HepG2 (cell line): ENCODE results near the gene HDGFL2. TPM values are rescaled to one million over a fixed set of nuclear protein-coding genes. Genes with fewer than 3 reads are reported as not detected.

ENCODE experiments used
- ATAC-seq: fragments of 200-7000 bp; cut with Tn5 transposase; 3 replicates; pipeline ENCODE4 v1.9.1; 2020; ENCODE audit warnings: mild to moderate bottlenecking, moderate library complexity
- BruUV-seq: library from RNA; stranded (reverse); fragments of 400-500 nt; replicated peaks from 2 replicates; lab custom pipeline; 2021; lab: Mats Ljungman, UMichigan
- CTCF ChIA-PET: fragments of 300-600 bp; formaldehyde crosslinking; extraction: SDS; loops from one replicate; lab custom pipeline; 2021; ENCODE audit warnings: low total read pairs, inconsistent platforms, low intra/inter-chr PET ratio; lab: Yijun Ruan, JAX
- POLR2A ChIA-PET: fragments of 350-600 bp; sonication (Branson Sonifier 250); formaldehyde crosslinking; loops from one replicate; lab custom pipeline; 2020; ENCODE audit warnings: antibody characterized with exemption, inconsistent platforms; lab: Yijun Ruan, JAX
- DNase-seq: peaks from one replicate; pipeline ENCODE4 v3.0.0-alpha.2; 2015; ENCODE audit warnings: low spot score
- FAIRE-seq: peaks from 3 replicates; lab custom pipeline; 2011; peaks lifted over from hg19 to GRCh38; lab: Jason Lieb, UNC
- H2AFZ ChIP-seq: one replicate; pipeline ENCODE4 v1.6.1; 2011; ENCODE audit warnings: low read length, inconsistent platforms
- H3K27ac ChIP-seq: fragments of 300-600 bp; 3 replicates; pipeline ENCODE4 v1.8.0; 2011; ENCODE audit warnings: mixed run types, mild to moderate bottlenecking, mixed read lengths, low read length, inconsistent platforms; ENCODE audit not compliant: insufficient read depth; ENCODE audit errors: extremely low read length
- H3K27me3 ChIP-seq, 2 experiments: fragments of 200-600 bp in 1 of 2; 2 replicates in 1 of 2; 3 replicates in 1 of 2; pipeline versions ENCODE4 v1.6.0 to v1.8.0; 2011; ENCODE audit warnings: low read length in 2 of 2, mild to moderate bottlenecking in 2 of 2, moderate library complexity in 2 of 2, inconsistent platforms in 1 of 2; ENCODE audit not compliant: insufficient read depth in 2 of 2, control insufficient read depth in 1 of 2
- H3K36me3 ChIP-seq, 2 experiments: fragments of 200-600 bp in 1 of 2; replicated peaks in 1 of 2; 2 replicates in 1 of 2; 3 replicates in 1 of 2; pipeline versions ENCODE4 v1.5.1 to v1.8.0; 2011; ENCODE audit warnings: low read length in 2 of 2, inconsistent platforms in 1 of 2; ENCODE audit not compliant: insufficient read depth in 2 of 2, control insufficient read depth in 1 of 2
- H3K4me1 ChIP-seq: 2 replicates; pipeline ENCODE4 v1.5.1; 2012; ENCODE audit warnings: low read length, inconsistent platforms; ENCODE audit not compliant: insufficient read depth
- H3K4me2 ChIP-seq: 2 replicates; pipeline ENCODE4 v1.6.0; 2011; ENCODE audit warnings: low read depth, low read length, inconsistent platforms
- H3K4me3 ChIP-seq, 3 experiments: fragments of 200-600 bp in 1 of 3; sonication (generic), shearing (Covaris generic) in 1 of 3; replicated peaks in 1 of 3; 2 replicates each; pipeline ENCODE4 v1.5.1; 2011 to 2016; ENCODE audit warnings: low read length in 3 of 3, inconsistent platforms in 2 of 3, low read depth in 2 of 3, mild to moderate bottlenecking in 2 of 3, control low read depth in 1 of 3, mixed read lengths in 1 of 3; ENCODE audit not compliant: insufficient read depth in 1 of 3
- H3K79me2 ChIP-seq: one replicate; pipeline ENCODE4 v1.6.1; 2011; ENCODE audit warnings: low read length, inconsistent platforms; ENCODE audit not compliant: insufficient read depth
- H3K9ac ChIP-seq: 2 replicates; pipeline ENCODE4 v1.6.0; 2011; ENCODE audit warnings: mild to moderate bottlenecking, low read depth, low read length, inconsistent platforms; ENCODE audit not compliant: insufficient read depth
- H3K9me3 ChIP-seq: 2 replicates; pipeline ENCODE4 v1.5.1; 2012; ENCODE audit warnings: mild to moderate bottlenecking, low read length
- H4K20me1 ChIP-seq: 2 replicates; pipeline ENCODE4 v1.6.0; 2011; ENCODE audit warnings: inconsistent platforms, mild to moderate bottlenecking, low read length, moderate library complexity; ENCODE audit not compliant: insufficient read depth
- DNMT1 ChIP-seq: sonication (generic); formaldehyde crosslinking; IDR thresholded peaks from 2 replicates; pipeline ENCODE4 v1.5.1; 2020; ENCODE audit warnings: mild to moderate bottlenecking, missing genetic modification reagents
- HHEX ChIP-seq: IDR thresholded peaks from 2 replicates; pipeline ENCODE4 v1.6.1; 2016; ENCODE audit warnings: control low read depth
- MAF1 ChIP-seq: sonication (generic); formaldehyde crosslinking; IDR thresholded peaks from 2 replicates; pipeline ENCODE4 v1.5.0; 2020; ENCODE audit warnings: missing genetic modification reagents, borderline replicate concordance
- ZNF75D ChIP-seq: sonication (generic); formaldehyde crosslinking; IDR thresholded peaks from 2 replicates; pipeline ENCODE4 v1.8.1; 2023; ENCODE audit warnings: missing genetic modification reagents, mild to moderate bottlenecking, borderline replicate concordance
- ZNF768 ChIP-seq: sonication (generic); formaldehyde crosslinking; IDR thresholded peaks from 2 replicates; pipeline ENCODE4 v1.4.0; 2020; ENCODE audit warnings: missing genetic modification reagents
- WGBS: methylation state at CpG from one replicate; pipeline ENCODE4 v1.1.6; 2017; ENCODE audit warnings: low lambda C conversion rate; 5-methylcytosine and 5-hydroxymethylcytosine counted together
- in situ Hi-C: cut with HindIII; loops from 2 replicates; pipeline ENCODE4 v1.10.0; 2017; ENCODE audit warnings: low pct_unique_long_range_greater_than_20kb; ENCODE audit not compliant: extremely low pct_ligation_motif_present
- intact Hi-C: fragments of 100-400 bp; cut with micrococcal nuclease; formaldehyde crosslinking; loops from one replicate; pipeline ENCODE4 v1.10.0; 2022; ENCODE audit not compliant: unreplicated experiment
- polyA plus RNA-seq, 8 experiments: library from polyadenylated mRNA; depleted of rRNA in 3 of 8; stranded (reverse) in 7 of 8; unstranded in 1 of 8; fragments of >200 nt; fragmentation: Illumina TruSeq in 4 of 8; extraction: Trizol in 4 of 8; gene quantifications; 2 replicates each; pipeline versions ENCODE4 v1.2.1 to v1.2.3, GENCODE V29; 2011 to 2016; ENCODE audit warnings: low read depth in 4 of 8, missing spikeins in 1 of 8, mixed read lengths in 1 of 8; ENCODE audit not compliant: insufficient read depth in 1 of 8
- total RNA-seq, 5 experiments: library from RNA; depleted of rRNA; stranded (reverse); fragments of >200 nt; fragmentation: Illumina TruSeq; extraction: Trizol; gene quantifications; 2 replicates each; pipeline ENCODE4 v1.2.3, GENCODE V29; 2016; ENCODE audit warnings: low read depth in 1 of 5
- TF ChIP-seq, protein P1 (sequence below): sonication (generic); formaldehyde crosslinking; IDR thresholded peaks from 2 replicates; pipeline ENCODE4 v1.5.1; 2020; ENCODE audit warnings: mild to moderate bottlenecking, missing genetic modification reagents, moderate library complexity

Gene HDGFL2
- total and polyA plus RNA-seq, 2 of the 13 experiments (the other 11 are each of a cell fraction or from before 2014, with no cell fraction given) = 20.0 to 51.1 TPM

DNA sequence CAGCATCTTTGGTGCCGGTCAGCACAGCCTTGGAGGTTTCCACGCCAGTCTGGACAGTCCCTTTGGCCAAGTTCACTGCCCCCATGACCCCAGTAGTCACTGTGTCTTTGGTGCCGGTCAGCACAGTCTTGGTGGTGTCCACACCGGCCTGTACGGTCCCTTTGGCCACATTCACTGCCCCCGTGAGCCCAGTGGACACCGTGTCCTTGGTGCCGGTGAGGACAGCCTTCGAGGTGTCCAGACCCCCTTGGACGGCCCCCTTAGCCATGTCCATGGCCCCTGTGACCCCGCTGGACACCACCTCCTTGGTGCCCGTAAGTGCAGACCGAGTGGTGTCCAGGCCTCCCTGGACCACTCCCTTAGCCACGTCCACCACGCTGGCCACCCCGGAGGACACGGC is 41.2 kb downstream of the HDGFL2 start:
- no peak for TF ChIP-seq MAF1 (CRISPR knock-in tag)
- TF ChIP-seq, protein P1, sequence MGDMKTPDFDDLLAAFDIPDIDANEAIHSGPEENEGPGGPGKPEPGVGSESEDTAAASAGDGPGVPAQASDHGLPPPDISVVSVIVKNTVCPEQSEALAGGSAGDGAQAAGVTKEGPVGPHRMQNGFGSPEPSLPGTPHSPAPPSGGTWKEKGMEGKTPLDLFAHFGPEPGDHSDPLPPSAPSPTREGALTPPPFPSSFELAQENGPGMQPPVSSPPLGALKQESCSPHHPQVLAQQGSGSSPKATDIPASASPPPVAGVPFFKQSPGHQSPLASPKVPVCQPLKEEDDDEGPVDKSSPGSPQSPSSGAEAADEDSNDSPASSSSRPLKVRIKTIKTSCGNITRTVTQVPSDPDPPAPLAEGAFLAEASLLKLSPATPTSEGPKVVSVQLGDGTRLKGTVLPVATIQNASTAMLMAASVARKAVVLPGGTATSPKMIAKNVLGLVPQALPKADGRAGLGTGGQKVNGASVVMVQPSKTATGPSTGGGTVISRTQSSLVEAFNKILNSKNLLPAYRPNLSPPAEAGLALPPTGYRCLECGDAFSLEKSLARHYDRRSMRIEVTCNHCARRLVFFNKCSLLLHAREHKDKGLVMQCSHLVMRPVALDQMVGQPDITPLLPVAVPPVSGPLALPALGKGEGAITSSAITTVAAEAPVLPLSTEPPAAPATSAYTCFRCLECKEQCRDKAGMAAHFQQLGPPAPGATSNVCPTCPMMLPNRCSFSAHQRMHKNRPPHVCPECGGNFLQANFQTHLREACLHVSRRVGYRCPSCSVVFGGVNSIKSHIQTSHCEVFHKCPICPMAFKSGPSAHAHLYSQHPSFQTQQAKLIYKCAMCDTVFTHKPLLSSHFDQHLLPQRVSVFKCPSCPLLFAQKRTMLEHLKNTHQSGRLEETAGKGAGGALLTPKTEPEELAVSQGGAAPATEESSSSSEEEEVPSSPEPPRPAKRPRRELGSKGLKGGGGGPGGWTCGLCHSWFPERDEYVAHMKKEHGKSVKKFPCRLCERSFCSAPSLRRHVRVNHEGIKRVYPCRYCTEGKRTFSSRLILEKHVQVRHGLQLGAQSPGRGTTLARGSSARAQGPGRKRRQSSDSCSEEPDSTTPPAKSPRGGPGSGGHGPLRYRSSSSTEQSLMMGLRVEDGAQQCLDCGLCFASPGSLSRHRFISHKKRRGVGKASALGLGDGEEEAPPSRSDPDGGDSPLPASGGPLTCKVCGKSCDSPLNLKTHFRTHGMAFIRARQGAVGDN (CRISPR knock-in tag) = 0 out of 2 replicates have a peak, but pooled peaks have one; percentile 9
- TF ChIP-seq, all 625 proteins: peak for 1
- POLR2A ChIA-PET = no interaction called here
- Histone ChIP-seq H3K27me3 (no peaks in the 10 kb centered on the region), H3K9ac (no peak overlapping the region), H3K4me3 (no peak overlapping the region), H3K4me2 (no peak overlapping the region), H3K9me3 (no peaks in the 10 kb centered on the region), H4K20me1 (no peaks in the 10 kb centered on the region), H3K79me2 (no peaks in the 10 kb centered on the region), H2AFZ (no peak overlapping the region), H3K4me1 (peaks cover 15% of the 10 kb centered on the region), H3K27ac (no peak overlapping the region), H3K36me3 (no peaks in the 10 kb centered on the region)
- intact Hi-C loops (no loop called here), in situ Hi-C loops (no loop called here)
- DNase-seq = no peak
- CTCF ChIA-PET = no interaction called here
- ATAC-seq = no peak
- no TSS peak for BruUV-seq
- no peak for FAIRE-seq
- WGBS = 100% methylated on average over 6 of the region's 17 CpGs

DNA sequence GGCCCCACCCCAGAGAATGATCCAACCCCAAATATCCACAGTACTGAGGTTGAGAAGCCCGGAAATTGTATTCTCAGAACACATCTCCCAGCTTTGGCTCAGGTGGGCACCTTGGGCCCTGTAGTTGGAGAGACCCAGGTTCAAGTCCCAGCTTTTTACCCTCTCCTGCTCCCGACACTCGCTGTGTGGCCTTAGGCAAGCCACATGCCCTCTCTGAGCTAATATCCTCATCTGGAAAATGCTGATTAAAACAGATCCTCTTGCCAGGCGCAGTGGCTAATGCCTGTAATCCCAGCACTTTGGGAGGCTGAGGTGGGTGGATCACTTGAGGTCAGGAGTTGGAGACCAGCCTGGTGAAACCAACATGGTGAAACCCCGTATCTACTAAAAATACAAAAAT is 43.6 kb downstream of the HDGFL2 start:
- H3K36me3 ChIP-seq = no peaks in the 10 kb centered on the region
- H3K4me3 ChIP-seq = no peak overlapping the region
- H3K9ac ChIP-seq = no peak overlapping the region
- TF ChIP-seq ZNF768 (peak; percentile 96), HHEX (CRISPR knock-in tag) (no peak), DNMT1 (CRISPR knock-in tag) (no peak), ZNF75D (CRISPR knock-in tag) (no peak)
- DNase-seq (no peak), ATAC-seq (no peak), FAIRE-seq (no peak)
- no peaks in the 10 kb centered on the region for H3K27me3 ChIP-seq
- POLR2A ChIA-PET = no interaction called here
- no peak overlapping the region for H2AFZ ChIP-seq
- no peak overlapping the region for H3K4me2 ChIP-seq
- H4K20me1 ChIP-seq = no peaks in the 10 kb centered on the region
- WGBS = 99% methylated on average over 4 of the region's 5 CpGs
- H3K9me3 ChIP-seq = no peaks in the 10 kb centered on the region
- no TSS peak for BruUV-seq
- in situ Hi-C loops (no loop called here), intact Hi-C loops (no loop called here)
- H3K4me1 ChIP-seq = peaks cover 35% of the 10 kb centered on the region
- H3K79me2 ChIP-seq = no peaks in the 10 kb centered on the region
- H3K27ac ChIP-seq = no peak overlapping the region
- CTCF ChIA-PET = no interaction called here
